ENCODE results near the gene PAX3.

DNA sequence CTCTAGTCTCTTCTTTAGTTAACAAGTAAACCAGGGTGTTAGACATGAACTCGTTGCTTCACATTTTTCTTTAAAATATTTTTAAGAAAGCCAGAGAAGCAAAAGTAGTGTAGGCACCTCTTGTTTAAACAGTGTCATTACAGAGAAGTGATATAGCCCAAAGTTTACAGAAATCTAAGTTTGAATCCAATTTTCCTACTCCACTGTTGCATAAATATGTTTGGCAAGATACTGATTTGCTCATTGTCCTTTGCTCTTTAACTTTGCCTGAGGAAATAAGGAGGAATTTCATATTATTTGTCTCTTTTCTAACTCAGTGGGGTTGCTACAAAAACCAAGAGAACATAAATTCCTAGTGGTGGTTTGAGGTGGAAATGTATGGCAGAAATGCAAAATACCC, 81.1 kb downstream of the PAX3 start:
- TF ChIP-seq RORB (CRISPR knock-in tag; IDR thresholded peaks at IDR 0.05) (no peak), TCF7 (CRISPR knock-in tag; IDR thresholded peaks at IDR 0.05; ENCODE audit: low read depth) (no peak), CREM (CRISPR knock-in tag; IDR thresholded peaks at IDR 0.05) (no peak), CBFB (CRISPR knock-in tag; IDR thresholded peaks at IDR 0.05; ENCODE audit: low read depth) (no peak)
- TF ChIP-seq, protein P1, sequence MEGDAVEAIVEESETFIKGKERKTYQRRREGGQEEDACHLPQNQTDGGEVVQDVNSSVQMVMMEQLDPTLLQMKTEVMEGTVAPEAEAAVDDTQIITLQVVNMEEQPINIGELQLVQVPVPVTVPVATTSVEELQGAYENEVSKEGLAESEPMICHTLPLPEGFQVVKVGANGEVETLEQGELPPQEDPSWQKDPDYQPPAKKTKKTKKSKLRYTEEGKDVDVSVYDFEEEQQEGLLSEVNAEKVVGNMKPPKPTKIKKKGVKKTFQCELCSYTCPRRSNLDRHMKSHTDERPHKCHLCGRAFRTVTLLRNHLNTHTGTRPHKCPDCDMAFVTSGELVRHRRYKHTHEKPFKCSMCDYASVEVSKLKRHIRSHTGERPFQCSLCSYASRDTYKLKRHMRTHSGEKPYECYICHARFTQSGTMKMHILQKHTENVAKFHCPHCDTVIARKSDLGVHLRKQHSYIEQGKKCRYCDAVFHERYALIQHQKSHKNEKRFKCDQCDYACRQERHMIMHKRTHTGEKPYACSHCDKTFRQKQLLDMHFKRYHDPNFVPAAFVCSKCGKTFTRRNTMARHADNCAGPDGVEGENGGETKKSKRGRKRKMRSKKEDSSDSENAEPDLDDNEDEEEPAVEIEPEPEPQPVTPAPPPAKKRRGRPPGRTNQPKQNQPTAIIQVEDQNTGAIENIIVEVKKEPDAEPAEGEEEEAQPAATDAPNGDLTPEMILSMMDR (IDR thresholded peaks at IDR 0.05) = no peak
- TF ChIP-seq, protein P2, sequence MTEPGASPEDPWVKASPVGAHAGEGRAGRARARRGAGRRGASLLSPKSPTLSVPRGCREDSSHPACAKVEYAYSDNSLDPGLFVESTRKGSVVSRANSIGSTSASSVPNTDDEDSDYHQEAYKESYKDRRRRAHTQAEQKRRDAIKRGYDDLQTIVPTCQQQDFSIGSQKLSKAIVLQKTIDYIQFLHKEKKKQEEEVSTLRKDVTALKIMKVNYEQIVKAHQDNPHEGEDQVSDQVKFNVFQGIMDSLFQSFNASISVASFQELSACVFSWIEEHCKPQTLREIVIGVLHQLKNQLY (CRISPR knock-in tag; IDR thresholded peaks at IDR 0.05) = no peak
- TF ChIP-seq, protein P3, sequence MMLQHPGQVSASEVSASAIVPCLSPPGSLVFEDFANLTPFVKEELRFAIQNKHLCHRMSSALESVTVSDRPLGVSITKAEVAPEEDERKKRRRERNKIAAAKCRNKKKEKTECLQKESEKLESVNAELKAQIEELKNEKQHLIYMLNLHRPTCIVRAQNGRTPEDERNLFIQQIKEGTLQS (CRISPR knock-in tag; conservative IDR thresholded peaks at IDR 0.05) = no peak
- TF ChIP-seq, protein P4, sequence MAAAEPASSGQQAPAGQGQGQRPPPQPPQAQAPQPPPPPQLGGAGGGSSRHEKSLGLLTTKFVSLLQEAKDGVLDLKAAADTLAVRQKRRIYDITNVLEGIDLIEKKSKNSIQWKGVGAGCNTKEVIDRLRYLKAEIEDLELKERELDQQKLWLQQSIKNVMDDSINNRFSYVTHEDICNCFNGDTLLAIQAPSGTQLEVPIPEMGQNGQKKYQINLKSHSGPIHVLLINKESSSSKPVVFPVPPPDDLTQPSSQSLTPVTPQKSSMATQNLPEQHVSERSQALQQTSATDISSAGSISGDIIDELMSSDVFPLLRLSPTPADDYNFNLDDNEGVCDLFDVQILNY (CRISPR knock-in tag; IDR thresholded peaks at IDR 0.05) = no peak
- TF ChIP-seq, protein P5, sequence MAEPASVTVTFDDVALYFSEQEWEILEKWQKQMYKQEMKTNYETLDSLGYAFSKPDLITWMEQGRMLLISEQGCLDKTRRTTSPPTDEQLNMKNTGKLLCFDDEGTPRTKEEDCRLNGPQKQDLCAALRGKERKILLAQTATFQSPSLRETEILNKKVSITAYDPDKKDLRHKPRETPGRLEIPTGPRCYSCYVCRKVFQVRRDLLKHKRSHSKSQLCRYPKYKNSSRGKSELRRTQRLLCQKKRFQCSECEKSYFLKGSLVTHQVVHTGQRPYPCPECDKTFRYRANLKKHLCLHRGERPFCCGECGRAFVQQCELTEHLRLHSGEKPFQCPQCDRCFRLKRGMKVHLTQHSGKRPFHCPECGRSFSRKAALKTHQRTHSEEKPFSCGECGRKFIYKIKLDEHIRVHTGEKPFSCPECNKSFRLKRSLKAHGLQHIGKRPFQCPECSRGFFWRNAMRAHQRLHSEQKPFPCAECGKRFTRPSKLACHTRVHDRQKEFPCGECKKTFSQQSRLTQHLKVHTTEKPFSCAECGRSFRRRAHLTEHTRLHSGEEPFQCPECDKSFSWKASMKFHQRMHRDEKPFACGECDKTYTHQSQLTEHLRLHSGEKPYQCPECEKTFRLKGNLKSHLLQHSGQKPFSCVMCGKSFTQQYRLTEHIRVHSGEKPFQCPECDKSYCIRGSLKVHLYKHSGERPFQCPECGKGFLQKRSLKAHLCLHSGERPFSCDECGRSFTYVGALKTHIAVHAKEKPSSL (CRISPR knock-in tag; conservative IDR thresholded peaks at IDR 0.05) = no peak

All from WTC11 (cell line).